Activated T-helper 1 cell treated with Interleukin-2 at 50 U/mL for 16 hours (primary cell): ENCODE measurements around the gene USF2.
"Not testable (repeated sequence)": the region's sequence is repeated elsewhere in the genome, so short reads cannot be mapped to it uniquely, and the experiment has no call there.

Experiments
- DNase-seq: peaks from one replicate; pipeline ENCODE4 v3.0.0-alpha.2; 2020; ENCODE audit warnings: low read depth

The USF2 gene

GRCh38 chr19:35268536-35269437 is at the start of gene USF2:
Gene USF2 (plus strand): TSS chr19:35268962. CDS start chr19:35269102, 140 bp downstream.
- peak; percentile 52 for DNase-seq

GRCh38 chr19:35219008-35219407 is 49.8 kb upstream of the USF2 start:
- no peak for DNase-seq

- DNase-seq, result no peak
Measured at GRCh38 chr19:35220315-35220921, 48.3 kb upstream of the USF2 start.

- DNase-seq, result not testable (repeated sequence)
Measured at GRCh38 chr19:35220973-35221590, 47.7 kb upstream of the USF2 start.

- no peak for DNase-seq
Measured at GRCh38 chr19:35222373-35223015, 46.3 kb upstream of the USF2 start.

- no peak for DNase-seq
Measured at GRCh38 chr19:35223084-35223790, 45.5 kb upstream of the USF2 start.

- DNase-seq, result no peak
Measured at GRCh38 chr19:35223862-35224505, 44.8 kb upstream of the USF2 start.

- DNase-seq, result no peak
Measured at GRCh38 chr19:35224681-35225571, 43.8 kb upstream of the USF2 start.

- DNase-seq, result no peak
Measured at GRCh38 chr19:35225951-35226350, 42.8 kb upstream of the USF2 start.

- no peak for DNase-seq
Measured at GRCh38 chr19:35226748-35227147, 42.0 kb upstream of the USF2 start.

- no peak for DNase-seq
Measured at GRCh38 chr19:35228177-35228930, 40.4 kb upstream of the USF2 start, which contains the start of gene FAM187B. Gene FAM187B (minus strand): TSS chr19:35228739. CDS start chr19:35228680, 59 bp downstream.

GRCh38 chr19:35229601-35230000 is 39.2 kb upstream of the USF2 start:
- DNase-seq, result no peak

- no peak for DNase-seq
Measured at GRCh38 chr19:35231956-35232645, 36.7 kb upstream of the USF2 start.

GRCh38 chr19:35232912-35233311 is 35.9 kb upstream of the USF2 start:
- no peak for DNase-seq

- no peak for DNase-seq
Measured at GRCh38 chr19:35236638-35237400, 31.9 kb upstream of the USF2 start.

- not testable (repeated sequence) for DNase-seq
Measured at GRCh38 chr19:35239597-35239996, 29.2 kb upstream of the USF2 start.

- no peak for DNase-seq
Measured at GRCh38 chr19:35240327-35240726, 28.4 kb upstream of the USF2 start.

GRCh38 chr19:35241417-35241816 is 27.3 kb upstream of the USF2 start:
- no peak for DNase-seq
